NCI-H345 treated with DMSO at 0.1 percent for 48 hours (cell line): ENCODE data around the gene CYB5RL.
"Not testable (repeated sequence)": the region's sequence is repeated elsewhere in the genome, so short reads cannot be mapped to it uniquely, and the experiment has no call there.

Experiments
- DNase-seq: peaks from one replicate; lab custom pipeline; 2025; ENCODE audit not compliant: unreplicated experiment; lab: John Stamatoyannopoulos, UW

CYB5RL gene

GRCh38 chr1:54227091-54227602 lies 27.3 kb upstream of the CYB5RL start:
- no peak for DNase-seq

GRCh38 chr1:54225986-54226559 lies 26.2 kb upstream of the CYB5RL start:
- DNase-seq: no peak

- no peak for DNase-seq
Observed at GRCh38 chr1:54225378-54225777, 25.5 kb upstream of the CYB5RL start.

GRCh38 chr1:54224233-54224632 lies 24.4 kb upstream of the CYB5RL start:
- no peak for DNase-seq

- no peak for DNase-seq
Observed at GRCh38 chr1:54223441-54224202, 23.8 kb upstream of the CYB5RL start.

- no peak for DNase-seq
Observed at GRCh38 chr1:54222711-54223110, 22.9 kb upstream of the CYB5RL start.

- DNase-seq: no peak
Observed at GRCh38 chr1:54221867-54222484, 22.1 kb upstream of the CYB5RL start.

- DNase-seq: no peak
Observed at GRCh38 chr1:54221113-54221834, 21.4 kb upstream of the CYB5RL start.

GRCh38 chr1:54220004-54220811 lies 20.4 kb upstream of the CYB5RL start:
- no peak for DNase-seq

GRCh38 chr1:54219688-54220003 lies 19.8 kb upstream of the CYB5RL start:
- DNase-seq: no peak

- DNase-seq: no peak
Observed at GRCh38 chr1:54218883-54219687, 19.3 kb upstream of the CYB5RL start.

GRCh38 chr1:54215523-54215922 lies 15.7 kb upstream of the CYB5RL start:
- no peak for DNase-seq

GRCh38 chr1:54212872-54213271 lies 13.0 kb upstream of the CYB5RL start:
- no peak for DNase-seq

GRCh38 chr1:54207896-54208295 lies 8.1 kb upstream of the CYB5RL start:
- not testable (repeated sequence) for DNase-seq

GRCh38 chr1:54207287-54207686 lies 7.5 kb upstream of the CYB5RL start:
- DNase-seq: no peak

GRCh38 chr1:54204199-54204598 lies 4.4 kb upstream of the CYB5RL start:
- DNase-seq: no peak

GRCh38 chr1:54200519-54200997 lies 728 bp upstream of the CYB5RL start:
- no peak for DNase-seq

GRCh38 chr1:54199151-54199764 lies 572 bp downstream of the CYB5RL start:
- peak; percentile 48 for DNase-seq

GRCh38 chr1:54193453-54193852 lies 6.4 kb downstream of the CYB5RL start:
- no peak for DNase-seq
